PC-9 (cell line): ENCODE data around the gene HOXC4. TPM values are rescaled to one million over a fixed set of nuclear protein-coding genes. Genes with fewer than 3 reads are reported as not detected.

Experiments
- BruUV-seq: library from RNA; stranded (reverse); fragments of 400-500 nt; replicated peaks from 2 replicates; lab custom pipeline; 2021; lab: Mats Ljungman, UMichigan
- CTCF ChIA-PET: fragments of 300-600 bp; sonication (Branson Sonifier 250); formaldehyde crosslinking; loops from one replicate; lab custom pipeline; 2022; ENCODE audit warnings: antibody characterized with exemption; lab: Charles Lee
- POLR2A ChIA-PET: fragments of 300-600 bp; sonication (Branson Sonifier 250); formaldehyde crosslinking; loops from one replicate; lab custom pipeline; 2022; ENCODE audit warnings: antibody characterized with exemption; ENCODE audit not compliant: unreplicated experiment; lab: Charles Lee
- DNase-seq, 2 experiments: peaks; one replicate each; pipeline versions ENCODE4 v3.0.0 to v3.0.0-alpha.2; 2015 to 2022; ENCODE audit warnings: mixed read lengths in 1 of 2
- H2AFZ ChIP-seq: fragments of 200-600 bp; sonication (generic); 2 replicates; pipeline ENCODE4 v1.8.1; 2017; ENCODE audit warnings: antibody characterized with exemption
- H3F3A ChIP-seq: fragments of 200-600 bp; sonication (generic); 2 replicates; pipeline ENCODE4 v1.8.1; 2017; ENCODE audit warnings: antibody characterized with exemption, mild to moderate bottlenecking, low read depth; ENCODE audit not compliant: insufficient read depth
- H3K27ac ChIP-seq: fragments of 200-600 bp; sonication (generic); 2 replicates; pipeline ENCODE4 v1.6.1; 2016; ENCODE audit warnings: mixed run types
- H3K27me3 ChIP-seq: fragments of 200-600 bp; sonication (generic); 2 replicates; pipeline ENCODE4 v1.6.1; 2016; ENCODE audit warnings: low read depth, mixed run types; ENCODE audit not compliant: insufficient read depth
- H3K36me3 ChIP-seq: fragments of 200-600 bp; sonication (generic); 2 replicates; pipeline ENCODE4 v1.6.1; 2016; ENCODE audit warnings: low read depth, mixed run types
- H3K4me1 ChIP-seq: fragments of 200-600 bp; sonication (generic); replicated peaks from 2 replicates; pipeline ENCODE4 v1.6.1; 2016; ENCODE audit warnings: mixed run types; ENCODE audit not compliant: insufficient read depth
- H3K4me2 ChIP-seq: fragments of 200-600 bp; sonication (generic); 2 replicates; pipeline ENCODE4 v1.6.1; 2017; ENCODE audit warnings: mixed run types
- H3K4me3 ChIP-seq: fragments of 200-600 bp; sonication (generic); 2 replicates; pipeline ENCODE4 v1.6.1; 2016; ENCODE audit warnings: mixed run types
- H3K79me2 ChIP-seq: fragments of 200-600 bp; sonication (generic); 2 replicates; pipeline ENCODE4 v1.6.1; 2017; ENCODE audit warnings: low read depth, mixed run types
- H3K9me2 ChIP-seq: fragments of 200-600 bp; sonication (generic); 2 replicates; pipeline ENCODE4 v1.8.1; 2017; ENCODE audit warnings: mild to moderate bottlenecking; ENCODE audit not compliant: insufficient read depth
- H3K9me3 ChIP-seq: fragments of 200-600 bp; sonication (generic); 2 replicates; pipeline ENCODE4 v1.8.1; 2016; ENCODE audit warnings: low read depth; ENCODE audit not compliant: insufficient read depth
- H4K20me1 ChIP-seq: fragments of 200-600 bp; sonication (generic); 2 replicates; pipeline ENCODE4 v1.8.1; 2017; ENCODE audit not compliant: insufficient read depth
- EZH2 ChIP-seq: fragments of 200-600 bp; sonication (generic); IDR thresholded peaks from 2 replicates; pipeline ENCODE4 v1.8.0; 2017; ENCODE audit warnings: antibody characterized with exemption, low read depth
- intact Hi-C: fragments of 100-400 bp; cut with micrococcal nuclease; formaldehyde crosslinking; loops from one replicate; pipeline ENCODE4 v1.10.0; 2022; ENCODE audit not compliant: unreplicated experiment
- total RNA-seq: library from RNA; stranded (reverse); gene quantifications from 2 replicates; pipeline ENCODE4 v1.2.3, GENCODE V29; 2021
- TF ChIP-seq, protein P1 (sequence below): fragments of 200-600 bp; sonication (generic); conservative IDR thresholded peaks from 2 replicates; pipeline ENCODE4 v1.6.1; 2017; ENCODE audit warnings: mixed run types, antibody characterized with exemption, mild to moderate bottlenecking, moderate library complexity

The HOXC4 gene
- total RNA-seq, 1 experiment from 2014 or later = 3.8 TPM

DNA sequence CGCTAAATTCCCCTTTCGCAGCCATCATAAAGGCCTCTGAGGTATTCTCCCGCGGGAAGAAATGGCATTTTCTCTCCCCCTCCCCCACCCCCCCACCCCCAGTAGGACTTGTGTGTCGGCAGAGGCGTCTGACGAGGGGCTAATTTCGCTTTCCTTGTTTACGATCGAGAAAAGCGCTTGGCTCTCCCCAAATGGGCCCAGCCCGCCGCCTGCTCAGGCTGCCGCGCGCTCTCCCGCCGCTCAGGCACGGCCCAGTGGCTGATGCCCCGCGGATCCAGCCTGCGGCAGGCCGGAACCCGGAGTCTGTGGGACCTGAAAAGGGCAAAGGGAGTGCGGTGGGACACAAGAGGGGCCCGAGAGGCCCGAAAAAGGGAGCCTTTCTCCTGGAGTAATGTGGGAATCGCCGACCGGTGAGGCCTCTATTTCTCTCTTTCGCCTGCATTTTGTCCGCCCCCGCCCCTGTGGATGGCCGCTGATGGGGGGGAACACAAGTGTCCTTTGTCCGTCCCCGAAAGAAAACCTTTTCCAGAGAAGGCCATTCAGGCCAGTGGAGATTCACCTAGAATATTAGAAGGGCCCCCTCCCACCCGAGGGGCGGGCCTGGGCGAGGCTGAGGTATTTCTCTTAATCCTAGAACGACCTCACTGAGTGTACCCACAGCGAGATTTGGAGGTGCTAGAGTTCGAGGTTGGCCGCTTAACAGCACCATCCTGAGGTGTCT, 34.4 kb upstream of the HOXC4 start:
- no peak for DNase-seq
- H4K20me1 ChIP-seq = no peaks in the 10 kb centered on the region
- no peaks in the 10 kb centered on the region; the same call in 1 of the 2 replicates for H3K4me1 ChIP-seq
- H3K27me3 ChIP-seq = no peaks in the 10 kb centered on the region
- no peak overlapping the region for H3K27ac ChIP-seq
- H3K9me3 ChIP-seq = no peaks in the 10 kb centered on the region
- H3K36me3 ChIP-seq = no peaks in the 10 kb centered on the region
- no peak for TF ChIP-seq EZH2
- TF ChIP-seq, protein P1, sequence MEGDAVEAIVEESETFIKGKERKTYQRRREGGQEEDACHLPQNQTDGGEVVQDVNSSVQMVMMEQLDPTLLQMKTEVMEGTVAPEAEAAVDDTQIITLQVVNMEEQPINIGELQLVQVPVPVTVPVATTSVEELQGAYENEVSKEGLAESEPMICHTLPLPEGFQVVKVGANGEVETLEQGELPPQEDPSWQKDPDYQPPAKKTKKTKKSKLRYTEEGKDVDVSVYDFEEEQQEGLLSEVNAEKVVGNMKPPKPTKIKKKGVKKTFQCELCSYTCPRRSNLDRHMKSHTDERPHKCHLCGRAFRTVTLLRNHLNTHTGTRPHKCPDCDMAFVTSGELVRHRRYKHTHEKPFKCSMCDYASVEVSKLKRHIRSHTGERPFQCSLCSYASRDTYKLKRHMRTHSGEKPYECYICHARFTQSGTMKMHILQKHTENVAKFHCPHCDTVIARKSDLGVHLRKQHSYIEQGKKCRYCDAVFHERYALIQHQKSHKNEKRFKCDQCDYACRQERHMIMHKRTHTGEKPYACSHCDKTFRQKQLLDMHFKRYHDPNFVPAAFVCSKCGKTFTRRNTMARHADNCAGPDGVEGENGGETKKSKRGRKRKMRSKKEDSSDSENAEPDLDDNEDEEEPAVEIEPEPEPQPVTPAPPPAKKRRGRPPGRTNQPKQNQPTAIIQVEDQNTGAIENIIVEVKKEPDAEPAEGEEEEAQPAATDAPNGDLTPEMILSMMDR = no peak
- H3K4me3 ChIP-seq = no peak overlapping the region
- intact Hi-C loops = no loop called here
- no peak overlapping the region for H2AFZ ChIP-seq
- ChIA-PET POLR2A (no interaction called here), CTCF (no interaction called here)
- no peaks in the 10 kb centered on the region for H3K9me2 ChIP-seq
- H3K79me2 ChIP-seq = no peaks in the 10 kb centered on the region
- BruUV-seq = no TSS peak
- H3F3A ChIP-seq = no peaks in the 10 kb centered on the region
- no peak overlapping the region for H3K4me2 ChIP-seq

DNA sequence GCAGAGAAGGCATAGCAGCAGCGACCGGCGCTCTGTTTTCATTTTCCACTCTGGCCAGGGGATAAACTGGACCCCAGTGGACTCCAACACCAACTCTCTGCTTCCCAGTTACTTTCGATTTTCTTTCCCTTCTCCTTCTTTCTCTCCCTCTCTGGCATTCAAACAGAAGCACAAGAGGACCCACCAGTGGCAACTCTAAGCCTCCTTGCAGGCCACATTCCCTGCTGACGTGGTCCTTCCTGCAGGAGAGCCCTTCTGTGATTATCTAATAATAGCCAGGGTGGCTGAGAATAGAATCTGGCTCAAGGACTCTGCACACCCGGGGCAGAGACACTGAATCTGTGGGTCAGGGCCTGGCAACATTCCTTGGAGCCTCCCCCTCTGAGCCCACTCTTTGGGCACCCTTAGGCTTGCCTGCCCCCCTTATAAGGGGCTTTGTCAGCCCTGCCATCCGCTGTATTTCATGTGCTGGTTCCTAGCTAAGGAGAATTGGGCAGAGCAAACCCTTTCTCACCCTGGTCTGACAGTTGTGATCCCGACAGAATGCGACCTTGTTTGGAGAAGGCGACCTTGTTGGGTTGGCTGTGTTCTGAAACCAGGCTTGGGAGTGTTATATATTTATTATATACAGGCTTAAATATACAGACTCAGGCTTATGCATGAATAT, 33.6 kb upstream of the HOXC4 start:
- Histone ChIP-seq H2AFZ (no peak overlapping the region), H3K9me2 (no peaks in the 10 kb centered on the region), H3K27ac (no peak overlapping the region), H3K27me3 (no peaks in the 10 kb centered on the region), H3K4me2 (no peak overlapping the region), H3K4me1 (no peaks in the 10 kb centered on the region; the same call in 1 of the 2 replicates), H4K20me1 (no peaks in the 10 kb centered on the region), H3K9me3 (no peaks in the 10 kb centered on the region), H3K4me3 (no peak overlapping the region), H3K36me3 (no peaks in the 10 kb centered on the region), H3K79me2 (no peaks in the 10 kb centered on the region), H3F3A (no peaks in the 10 kb centered on the region)
- DNase-seq = no peak
- intact Hi-C loops = no loop called here
- ChIA-PET POLR2A (no interaction called here), CTCF (no interaction called here)
- BruUV-seq = no TSS peak
- TF ChIP-seq EZH2 = no peak
- TF ChIP-seq, protein P1 = no peak

DNA sequence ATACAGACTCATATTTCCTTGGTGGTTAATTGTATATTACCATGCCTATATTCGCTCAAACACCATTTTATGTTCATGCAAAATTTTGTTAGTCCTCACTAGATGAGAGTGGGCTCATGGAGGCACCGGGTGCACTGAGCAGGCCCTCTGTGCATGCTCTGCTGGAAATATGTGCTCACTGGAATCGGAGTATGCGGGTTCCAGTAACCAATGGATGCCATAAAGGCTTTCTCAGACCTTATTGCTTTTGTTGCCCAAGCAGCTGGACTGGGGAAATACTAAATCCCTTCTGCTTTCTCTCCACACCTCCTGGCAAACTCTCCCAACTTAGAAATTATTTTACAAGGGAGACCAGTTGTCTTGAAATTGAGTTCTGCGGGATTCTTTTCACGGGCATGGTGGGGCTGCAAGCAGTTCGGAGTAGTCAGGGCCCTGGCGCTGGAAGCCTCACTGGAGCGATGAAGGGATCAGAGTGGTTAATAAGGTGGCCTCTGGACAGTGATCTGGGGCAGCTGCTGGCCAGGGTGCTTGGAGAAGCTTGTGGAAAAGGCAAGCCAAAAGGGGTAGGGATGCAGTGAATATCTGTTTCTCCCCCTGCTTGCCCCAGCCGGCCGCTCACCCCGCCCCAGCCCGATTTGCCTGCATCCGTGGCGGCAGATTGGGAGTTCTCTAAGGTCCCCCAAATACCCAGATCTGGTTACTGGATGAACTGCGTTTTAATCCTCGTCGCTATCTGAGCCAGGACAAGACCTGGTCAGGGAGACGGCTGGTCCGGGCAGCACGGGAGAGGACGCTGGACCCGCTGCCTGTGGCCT, 32.8 kb upstream of the HOXC4 start:
- intact Hi-C loops = no loop called here
- no peaks in the 10 kb centered on the region; the same call in 1 of the 2 replicates for H3K4me1 ChIP-seq
- no peaks in the 10 kb centered on the region for H3K36me3 ChIP-seq
- no peak overlapping the region for H3K4me2 ChIP-seq
- POLR2A ChIA-PET = no interaction called here
- H3K4me3 ChIP-seq = no peak overlapping the region
- no TSS peak for BruUV-seq
- no peaks in the 10 kb centered on the region for H3K27me3 ChIP-seq
- H3K79me2 ChIP-seq = no peaks in the 10 kb centered on the region
- TF ChIP-seq, protein P1 = no peak
- no peak for TF ChIP-seq EZH2
- CTCF ChIA-PET = no interaction called here
- no peaks in the 10 kb centered on the region for H4K20me1 ChIP-seq
- H3F3A ChIP-seq = no peaks in the 10 kb centered on the region
- no peak overlapping the region for H3K27ac ChIP-seq
- H2AFZ ChIP-seq = no peak overlapping the region
- H3K9me2 ChIP-seq = no peaks in the 10 kb centered on the region
- no peak for DNase-seq
- H3K9me3 ChIP-seq = no peaks in the 10 kb centered on the region
